Panc1 (cell line): ENCODE data around the gene ATE1. TPM values are rescaled to one million over a fixed set of nuclear protein-coding genes. Genes with fewer than 3 reads are reported as not detected.

Experiments used
- ATAC-seq: fragments of 200-7000 bp; cut with Tn5 transposase; 2 replicates; pipeline ENCODE4 v1.9.1; 2020; ENCODE audit warnings: mild to moderate bottlenecking, moderate library complexity
- BruUV-seq: library from RNA; stranded (reverse); fragments of 400-500 nt; replicated peaks from 2 replicates; lab custom pipeline; 2021; lab: Mats Ljungman, UMichigan
- CTCF ChIA-PET: fragments of 300-600 bp; sonication (Branson Sonifier 250); formaldehyde crosslinking; loops from one replicate; lab custom pipeline; 2022; ENCODE audit warnings: antibody characterized with exemption; lab: Charles Lee
- POLR2A ChIA-PET: fragments of 300-600 bp; sonication (Branson Sonifier 250); formaldehyde crosslinking; loops from one replicate; lab custom pipeline; 2022; ENCODE audit warnings: antibody characterized with exemption; lab: Charles Lee
- DNase-seq: peaks from one replicate; pipeline ENCODE4 v3.0.0-alpha.2; 2010; ENCODE audit warnings: low read depth, low spot score
- H3K27ac ChIP-seq: 2 replicates; pipeline ENCODE4 v1.5.1; 2011; ENCODE audit warnings: mild to moderate bottlenecking, low read length, inconsistent platforms
- H3K27me3 ChIP-seq: fragments of 200-500 bp; sonication (Bioruptor generic); 2 replicates; pipeline ENCODE4 v1.6.0; 2014; ENCODE audit warnings: low read length, inconsistent platforms; ENCODE audit not compliant: control insufficient read depth, insufficient read depth
- H3K36me3 ChIP-seq: fragments of 200-500 bp; sonication (Bioruptor generic); 2 replicates; pipeline ENCODE4 v1.5.1; 2014; ENCODE audit warnings: inconsistent platforms, mild to moderate bottlenecking, low read length, moderate library complexity; ENCODE audit not compliant: control insufficient read depth, insufficient read depth
- H3K4me1 ChIP-seq: 2 replicates; pipeline ENCODE4 v1.5.1; 2011; ENCODE audit warnings: inconsistent platforms, mild to moderate bottlenecking, low read length, moderate library complexity; ENCODE audit not compliant: control insufficient read depth, insufficient read depth
- H3K4me3 ChIP-seq, 2 experiments: 2 replicates each; pipeline ENCODE4 v1.5.1; 2011 to 2012; ENCODE audit warnings: low read depth in 2 of 2, low read length in 2 of 2, mild to moderate bottlenecking in 2 of 2, inconsistent platforms in 1 of 2, moderate library complexity in 1 of 2
- H3K9me3 ChIP-seq: fragments of 200-500 bp; sonication (Bioruptor generic); 2 replicates; pipeline ENCODE4 v1.5.1; 2014; ENCODE audit warnings: low read depth, mild to moderate bottlenecking, inconsistent platforms, low read length, moderate library complexity; ENCODE audit not compliant: control insufficient read depth, insufficient read depth
- POLR2AphosphoS5 ChIP-seq: IDR thresholded peaks from 2 replicates; pipeline ENCODE4 v1.6.1; 2012; ENCODE audit warnings: mild to moderate bottlenecking, low read depth, low read length, moderate library complexity
- SIN3A ChIP-seq: IDR thresholded peaks from 2 replicates; pipeline ENCODE4 v1.6.1; 2012; ENCODE audit warnings: low read depth, mild to moderate bottlenecking, low read length, moderate library complexity, borderline replicate concordance; ENCODE audit not compliant: insufficient read depth
- TCF7L2 ChIP-seq: IDR thresholded peaks from 2 replicates; pipeline ENCODE4 v1.6.1; 2011; ENCODE audit warnings: mild to moderate bottlenecking, low read depth, low read length, inconsistent platforms
- in situ Hi-C: cut with HindIII; loops from 2 replicates; pipeline ENCODE4 v1.10.0; 2016; ENCODE audit warnings: low sequenced_read_pairs, low pct_unique_long_range_greater_than_20kb
- intact Hi-C: fragments of 100-400 bp; cut with micrococcal nuclease; formaldehyde crosslinking; loops from one replicate; pipeline ENCODE4 v1.10.0; 2022; ENCODE audit not compliant: unreplicated experiment
- total RNA-seq: library from RNA; stranded (reverse); gene quantifications from one replicate; pipeline ENCODE4 v1.2.1, GENCODE V29; 2021; ENCODE audit not compliant: unreplicated experiment
- TF ChIP-seq, protein P1 (sequence below): fragments of 450-650 bp; IDR thresholded peaks from 2 replicates; pipeline ENCODE4 v1.5.1; 2017; ENCODE audit warnings: mild to moderate bottlenecking
- TF ChIP-seq, protein P2 (sequence below), 2 experiments: IDR thresholded peaks; 2 replicates each; pipeline ENCODE4 v1.6.1; 2011 to 2012; ENCODE audit warnings: low read depth in 2 of 2, control low read depth in 1 of 2, low read length in 1 of 2, mild to moderate bottlenecking in 1 of 2, moderate library complexity in 1 of 2; ENCODE audit not compliant: insufficient read depth in 1 of 2

The ATE1 gene
- total RNA-seq, 1 experiment from 2014 or later: 45.5 TPM

DNA sequence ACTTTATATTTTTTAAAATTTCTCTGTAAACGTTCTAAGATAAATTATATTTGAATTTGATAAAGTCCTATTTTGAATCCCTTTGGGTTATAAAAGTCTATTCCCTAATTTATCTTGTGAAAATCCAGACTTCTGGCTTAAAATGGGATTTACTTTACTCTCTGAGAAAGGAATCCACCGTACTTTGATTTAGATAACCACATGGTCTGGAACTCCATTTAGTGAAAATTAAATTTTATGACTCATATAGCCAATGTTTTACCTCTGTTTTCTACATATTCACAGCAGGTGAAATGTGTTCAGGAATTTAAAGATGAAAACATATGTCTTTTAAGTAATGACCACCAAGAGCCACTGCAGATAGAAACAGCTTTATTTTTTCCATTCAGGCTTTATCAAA is 187.8 kb downstream of the ATE1 start:
- intact Hi-C loops (no loop called here), in situ Hi-C loops (no loop called here)
- no TSS peak for BruUV-seq
- ChIA-PET POLR2A (no interaction called here), CTCF (no interaction called here)
- no peak for DNase-seq
- peaks cover 5% of the 10 kb centered on the region for H3K4me1 ChIP-seq
- H3K4me3 ChIP-seq: no peak overlapping the region
- H3K27ac ChIP-seq: no peak overlapping the region
- peaks cover 17% of the 10 kb centered on the region for H3K27me3 ChIP-seq
- H3K36me3 ChIP-seq: 0 out of 2 replicates have a peak, but pooled peaks cover 2% of the 10 kb centered on the region
- H3K9me3 ChIP-seq: no peaks in the 10 kb centered on the region
- ATAC-seq: no peak
- TF ChIP-seq POLR2AphosphoS5 (no peak), SIN3A (no peak), TCF7L2 (no peak)
- TF ChIP-seq, protein P1, sequence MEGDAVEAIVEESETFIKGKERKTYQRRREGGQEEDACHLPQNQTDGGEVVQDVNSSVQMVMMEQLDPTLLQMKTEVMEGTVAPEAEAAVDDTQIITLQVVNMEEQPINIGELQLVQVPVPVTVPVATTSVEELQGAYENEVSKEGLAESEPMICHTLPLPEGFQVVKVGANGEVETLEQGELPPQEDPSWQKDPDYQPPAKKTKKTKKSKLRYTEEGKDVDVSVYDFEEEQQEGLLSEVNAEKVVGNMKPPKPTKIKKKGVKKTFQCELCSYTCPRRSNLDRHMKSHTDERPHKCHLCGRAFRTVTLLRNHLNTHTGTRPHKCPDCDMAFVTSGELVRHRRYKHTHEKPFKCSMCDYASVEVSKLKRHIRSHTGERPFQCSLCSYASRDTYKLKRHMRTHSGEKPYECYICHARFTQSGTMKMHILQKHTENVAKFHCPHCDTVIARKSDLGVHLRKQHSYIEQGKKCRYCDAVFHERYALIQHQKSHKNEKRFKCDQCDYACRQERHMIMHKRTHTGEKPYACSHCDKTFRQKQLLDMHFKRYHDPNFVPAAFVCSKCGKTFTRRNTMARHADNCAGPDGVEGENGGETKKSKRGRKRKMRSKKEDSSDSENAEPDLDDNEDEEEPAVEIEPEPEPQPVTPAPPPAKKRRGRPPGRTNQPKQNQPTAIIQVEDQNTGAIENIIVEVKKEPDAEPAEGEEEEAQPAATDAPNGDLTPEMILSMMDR: no peak

DNA sequence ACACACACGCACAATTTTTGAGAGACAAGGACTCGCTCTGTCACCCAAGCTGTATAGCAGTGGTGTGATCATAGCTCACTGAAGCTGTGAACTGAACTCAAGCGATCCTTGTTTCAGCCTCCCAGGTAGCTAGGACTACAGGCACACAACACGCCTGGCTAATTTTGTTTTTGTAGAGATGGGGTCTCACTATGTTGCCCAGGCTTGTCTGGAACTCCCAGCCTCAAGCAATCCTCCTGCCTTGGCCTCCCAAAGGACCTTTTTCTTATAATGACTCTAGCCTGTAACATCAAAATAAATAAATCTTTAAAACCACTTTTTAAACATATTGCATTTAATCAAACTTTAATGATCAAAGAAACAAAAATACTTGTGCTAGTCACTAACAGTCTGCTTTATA is 188.7 kb downstream of the ATE1 start:
- Histone ChIP-seq H3K4me1 (peaks cover 10% of the 10 kb centered on the region), H3K27me3 (peaks cover 18% of the 10 kb centered on the region), H3K36me3 (0 out of 2 replicates have a peak, but pooled peaks cover 2% of the 10 kb centered on the region), H3K4me3 (no peak overlapping the region), H3K27ac (no peak overlapping the region), H3K9me3 (no peaks in the 10 kb centered on the region)
- intact Hi-C loops: loop anchor here (5.0 to 10.0 kb wide), 2 partner anchors 124 to 163 kb away; no protein-coding TSS in a partner anchor
- ChIA-PET CTCF (interaction anchor here (0.5 kb wide), 1 partner anchor 313 kb away, joined by 3 read pairs; no protein-coding TSS in a partner anchor), POLR2A (no interaction called here)
- ATAC-seq (no peak), DNase-seq (no peak)
- TF ChIP-seq POLR2AphosphoS5 (no peak), SIN3A (no peak), TCF7L2 (no peak)
- TF ChIP-seq, protein P1: no peak
- TF ChIP-seq, protein P2, sequence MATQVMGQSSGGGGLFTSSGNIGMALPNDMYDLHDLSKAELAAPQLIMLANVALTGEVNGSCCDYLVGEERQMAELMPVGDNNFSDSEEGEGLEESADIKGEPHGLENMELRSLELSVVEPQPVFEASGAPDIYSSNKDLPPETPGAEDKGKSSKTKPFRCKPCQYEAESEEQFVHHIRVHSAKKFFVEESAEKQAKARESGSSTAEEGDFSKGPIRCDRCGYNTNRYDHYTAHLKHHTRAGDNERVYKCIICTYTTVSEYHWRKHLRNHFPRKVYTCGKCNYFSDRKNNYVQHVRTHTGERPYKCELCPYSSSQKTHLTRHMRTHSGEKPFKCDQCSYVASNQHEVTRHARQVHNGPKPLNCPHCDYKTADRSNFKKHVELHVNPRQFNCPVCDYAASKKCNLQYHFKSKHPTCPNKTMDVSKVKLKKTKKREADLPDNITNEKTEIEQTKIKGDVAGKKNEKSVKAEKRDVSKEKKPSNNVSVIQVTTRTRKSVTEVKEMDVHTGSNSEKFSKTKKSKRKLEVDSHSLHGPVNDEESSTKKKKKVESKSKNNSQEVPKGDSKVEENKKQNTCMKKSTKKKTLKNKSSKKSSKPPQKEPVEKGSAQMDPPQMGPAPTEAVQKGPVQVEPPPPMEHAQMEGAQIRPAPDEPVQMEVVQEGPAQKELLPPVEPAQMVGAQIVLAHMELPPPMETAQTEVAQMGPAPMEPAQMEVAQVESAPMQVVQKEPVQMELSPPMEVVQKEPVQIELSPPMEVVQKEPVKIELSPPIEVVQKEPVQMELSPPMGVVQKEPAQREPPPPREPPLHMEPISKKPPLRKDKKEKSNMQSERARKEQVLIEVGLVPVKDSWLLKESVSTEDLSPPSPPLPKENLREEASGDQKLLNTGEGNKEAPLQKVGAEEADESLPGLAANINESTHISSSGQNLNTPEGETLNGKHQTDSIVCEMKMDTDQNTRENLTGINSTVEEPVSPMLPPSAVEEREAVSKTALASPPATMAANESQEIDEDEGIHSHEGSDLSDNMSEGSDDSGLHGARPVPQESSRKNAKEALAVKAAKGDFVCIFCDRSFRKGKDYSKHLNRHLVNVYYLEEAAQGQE (IDR thresholded peaks at IDR 0.05; ENCODE audit: insufficient read depth in 1 of 2, low read depth in 2 of 2, low read length in 1 of 2): no peak
- BruUV-seq: no TSS peak
- in situ Hi-C loops: no loop called here
